ENCODE data around the gene ADCY2. TPM values are rescaled to one million over a fixed set of nuclear protein-coding genes. Genes with fewer than 3 reads are reported as not detected.

The ADCY2 gene
- polyA plus RNA-seq, 1 of the 3 experiments (the other 2 are of a cell fraction): not detected

DNA sequence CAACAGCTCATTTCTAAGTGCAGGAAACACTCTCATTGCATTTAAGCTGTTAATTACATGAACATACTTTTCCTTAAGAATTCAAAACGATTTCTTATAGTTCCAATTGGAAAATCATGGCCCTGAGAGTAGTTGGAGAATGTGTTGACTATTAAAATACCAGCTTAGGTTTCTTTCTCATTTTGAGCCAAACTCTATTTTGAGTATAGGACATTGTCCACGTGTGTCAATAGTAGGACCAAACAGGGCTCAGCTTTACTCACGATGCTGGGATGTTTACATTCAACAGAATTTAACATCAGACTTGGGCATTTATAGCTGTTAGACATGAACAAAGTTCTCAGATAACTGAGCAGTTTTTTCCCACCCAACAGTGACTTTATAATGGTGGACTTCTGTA lies 39.6 kb downstream of the ADCY2 start (continued):
- TF ChIP-seq, protein P1, sequence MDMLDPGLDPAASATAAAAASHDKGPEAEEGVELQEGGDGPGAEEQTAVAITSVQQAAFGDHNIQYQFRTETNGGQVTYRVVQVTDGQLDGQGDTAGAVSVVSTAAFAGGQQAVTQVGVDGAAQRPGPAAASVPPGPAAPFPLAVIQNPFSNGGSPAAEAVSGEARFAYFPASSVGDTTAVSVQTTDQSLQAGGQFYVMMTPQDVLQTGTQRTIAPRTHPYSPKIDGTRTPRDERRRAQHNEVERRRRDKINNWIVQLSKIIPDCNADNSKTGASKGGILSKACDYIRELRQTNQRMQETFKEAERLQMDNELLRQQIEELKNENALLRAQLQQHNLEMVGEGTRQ (IDR thresholded peaks at IDR 0.05; ENCODE audit: borderline replicate concordance, low read depth, low read length): no peak
- no peak for TF ChIP-seq POLR2AphosphoS5 (IDR thresholded peaks at IDR 0.05; ENCODE audit: low read depth, low read length)
- no peak for TF ChIP-seq NRF1 (IDR thresholded peaks at IDR 0.05; ENCODE audit: low read depth, low read length)
- no peak for TF ChIP-seq FOSL2 (IDR thresholded peaks at IDR 0.05; ENCODE audit: borderline replicate concordance, low read depth)
- no peak for TF ChIP-seq IRF3 (IDR thresholded peaks at IDR 0.05; ENCODE audit: low read depth, low read length)
- TF ChIP-seq, protein P2, sequence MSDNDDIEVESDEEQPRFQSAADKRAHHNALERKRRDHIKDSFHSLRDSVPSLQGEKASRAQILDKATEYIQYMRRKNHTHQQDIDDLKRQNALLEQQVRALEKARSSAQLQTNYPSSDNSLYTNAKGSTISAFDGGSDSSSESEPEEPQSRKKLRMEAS (IDR thresholded peaks at IDR 0.05; ENCODE audit: low read depth): no peak
- no peak for TF ChIP-seq MEF2A (IDR thresholded peaks at IDR 0.05; ENCODE audit: borderline replicate concordance, low read depth)
- TF ChIP-seq, protein P3, sequence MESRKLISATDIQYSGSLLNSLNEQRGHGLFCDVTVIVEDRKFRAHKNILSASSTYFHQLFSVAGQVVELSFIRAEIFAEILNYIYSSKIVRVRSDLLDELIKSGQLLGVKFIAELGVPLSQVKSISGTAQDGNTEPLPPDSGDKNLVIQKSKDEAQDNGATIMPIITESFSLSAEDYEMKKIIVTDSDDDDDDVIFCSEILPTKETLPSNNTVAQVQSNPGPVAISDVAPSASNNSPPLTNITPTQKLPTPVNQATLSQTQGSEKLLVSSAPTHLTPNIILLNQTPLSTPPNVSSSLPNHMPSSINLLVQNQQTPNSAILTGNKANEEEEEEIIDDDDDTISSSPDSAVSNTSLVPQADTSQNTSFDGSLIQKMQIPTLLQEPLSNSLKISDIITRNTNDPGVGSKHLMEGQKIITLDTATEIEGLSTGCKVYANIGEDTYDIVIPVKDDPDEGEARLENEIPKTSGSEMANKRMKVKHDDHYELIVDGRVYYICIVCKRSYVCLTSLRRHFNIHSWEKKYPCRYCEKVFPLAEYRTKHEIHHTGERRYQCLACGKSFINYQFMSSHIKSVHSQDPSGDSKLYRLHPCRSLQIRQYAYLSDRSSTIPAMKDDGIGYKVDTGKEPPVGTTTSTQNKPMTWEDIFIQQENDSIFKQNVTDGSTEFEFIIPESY (IDR thresholded peaks at IDR 0.05; ENCODE audit: borderline replicate concordance, low read depth): no peak
- TF ChIP-seq TEAD4 (IDR thresholded peaks at IDR 0.05; ENCODE audit: borderline replicate concordance, insufficient read depth): no peak
- no peak for TF ChIP-seq NFIC (IDR thresholded peaks at IDR 0.05; ENCODE audit: borderline replicate concordance)
- TF ChIP-seq TCF12 (IDR thresholded peaks at IDR 0.05): no peak

DNA sequence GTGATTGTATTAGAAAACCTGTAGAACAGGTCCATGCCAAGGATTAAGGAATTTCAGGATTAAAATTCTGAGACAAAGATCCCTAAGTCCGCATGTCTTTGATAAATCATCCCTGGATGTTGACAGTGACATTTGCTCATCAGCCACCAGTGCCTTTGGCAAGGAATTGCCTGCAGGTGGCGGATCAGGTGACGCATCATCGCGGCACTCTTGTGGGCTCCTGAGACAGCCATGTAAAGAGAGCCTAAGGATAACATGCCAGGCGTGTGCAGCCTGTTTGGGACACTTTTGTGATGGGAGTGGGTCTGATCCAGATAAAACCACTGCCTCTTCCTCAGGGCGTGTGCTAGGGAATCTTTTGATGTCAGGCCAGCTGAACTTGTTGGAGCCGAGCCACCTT lies 40.6 kb downstream of the ADCY2 start:
- Histone ChIP-seq H3K9me2 (no peaks in the 10 kb centered on the region), H3K4me1 (ENCODE audit: control insufficient read depth in 1 of 2, insufficient read depth in 2 of 2, low read depth in 1 of 2, low read length in 1 of 2) (no peaks in the 10 kb centered on the region), H4K20me1 (ENCODE audit: insufficient read depth) (no peaks in the 10 kb centered on the region), H3K27me3 (ENCODE audit: insufficient read depth) (no peaks in the 10 kb centered on the region), H3K27ac (ENCODE audit: low read depth in 2 of 2, low read length in 1 of 2) (no peak overlapping the region), H3K4me3 (ENCODE audit: low read depth in 2 of 2, low read length in 1 of 2) (no peak overlapping the region), H3K36me3 (replicated peaks in 1 of 2; ENCODE audit: control insufficient read depth in 1 of 2, insufficient read depth in 2 of 2, low read length in 1 of 2) (no peaks in the 10 kb centered on the region), H3K79me2 (ENCODE audit: insufficient read depth) (no peaks in the 10 kb centered on the region), H3K4me2 (no peak overlapping the region), H2AFZ (ENCODE audit: low read depth) (no peak overlapping the region), H3K9me3 (no peaks in the 10 kb centered on the region), H3K9ac (no peak overlapping the region), H3F3A (replicated peaks; ENCODE audit: insufficient read depth) (no peaks in the 10 kb centered on the region)
- no peak for DNase-seq
- ChIA-PET CTCF (no interaction called here), POLR2A (no interaction called here)
- no peak for TF ChIP-seq NRF1 (IDR thresholded peaks at IDR 0.05; ENCODE audit: low read depth, low read length)
- no peak for TF ChIP-seq POLR2AphosphoS5 (IDR thresholded peaks at IDR 0.05; ENCODE audit: low read depth, low read length)
- no peak for TF ChIP-seq TCF12 (IDR thresholded peaks at IDR 0.05)
- TF ChIP-seq ELF1 (IDR thresholded peaks at IDR 0.05): no peak
- no peak for TF ChIP-seq GABPA (IDR thresholded peaks at IDR 0.05; ENCODE audit: low read depth)
- no peak for TF ChIP-seq CHD2 (IDR thresholded peaks at IDR 0.05; ENCODE audit: low read length, partially characterized antibody)
- TF ChIP-seq, protein P1 (IDR thresholded peaks at IDR 0.05; ENCODE audit: borderline replicate concordance, low read depth, low read length): no peak
- TF ChIP-seq IRF3 (IDR thresholded peaks at IDR 0.05; ENCODE audit: low read depth, low read length): no peak
- 19% methylated on average over 6 of the region's 8 CpGs for WGBS (ENCODE audit: low lambda C conversion rate)

All from SK-N-SH (cell line).